K562 (cell line): ENCODE results near the gene CARMIL1. TPM values are rescaled to one million over a fixed set of nuclear protein-coding genes. Genes with fewer than 3 reads are reported as not detected.

Experiments
- CTCF ChIP-seq, 3 experiments: IDR thresholded peaks in 2 of 3; conservative IDR thresholded peaks in 1 of 3; 2 replicates each; pipeline ENCODE4 v1.5.1; 2011 to 2012; ENCODE audit warnings: low read length in 3 of 3, mild to moderate bottlenecking in 3 of 3, control low read depth in 2 of 3, improper control_type of control experiment in 1 of 3, inconsistent platforms in 1 of 3, low read depth in 1 of 3, mixed read lengths in 1 of 3, moderate library complexity in 1 of 3; ENCODE audit not compliant: insufficient read depth in 2 of 3
- ETS1 ChIP-seq: conservative IDR thresholded peaks from 2 replicates; pipeline ENCODE4 v1.6.1; 2011; ENCODE audit warnings: low read depth, mild to moderate bottlenecking, low read length; ENCODE audit not compliant: control insufficient read depth
- NR0B1 ChIP-seq: fragments of 450-650 bp; IDR thresholded peaks from one replicate; pipeline ENCODE4 v1.6.1; 2018; ENCODE audit warnings: mild to moderate bottlenecking, moderate library complexity; ENCODE audit not compliant: partially characterized antibody
- RAD21 ChIP-seq, 2 experiments: fragments of 250-450 bp in 1 of 2; fragments of 450-650 bp in 1 of 2; sonication (Bioruptor Pico) in 1 of 2; formaldehyde crosslinking in 1 of 2; IDR thresholded peaks in 1 of 2; conservative IDR thresholded peaks in 1 of 2; 2 replicates each; pipeline versions ENCODE4 v1.4.0 to v1.8.0; 2020 to 2022; ENCODE audit warnings: mild to moderate bottlenecking in 2 of 2, moderate library complexity in 1 of 2
- REST ChIP-seq, 2 experiments: fragments of 450-650 bp; formaldehyde crosslinking in 1 of 2; IDR thresholded peaks; 2 replicates each; pipeline versions ENCODE4 v1.4.0 to v1.6.1; 2014 to 2020; ENCODE audit warnings: mild to moderate bottlenecking in 2 of 2, borderline replicate concordance in 1 of 2, low read depth in 1 of 2
- SMC3 ChIP-seq: conservative IDR thresholded peaks from 2 replicates; pipeline ENCODE4 v1.6.1; 2011; ENCODE audit warnings: low read depth, low read length, improper control_type of control experiment; ENCODE audit not compliant: insufficient read depth
- SPI1 ChIP-seq: IDR thresholded peaks from 2 replicates; pipeline ENCODE4 v1.6.1; 2011; ENCODE audit warnings: low read depth, low read length, control low read depth, borderline replicate concordance
- TCF7L2 ChIP-seq: fragments of 150-350 bp; IDR thresholded peaks from 2 replicates; pipeline ENCODE4 v1.6.1; 2016; ENCODE audit warnings: low read depth, mild to moderate bottlenecking, low read length, moderate library complexity
- TFAM ChIP-seq: fragments of 250-450 bp; sonication (Bioruptor Pico); conservative IDR thresholded peaks from 2 replicates; pipeline ENCODE4 v1.5.0; 2021; ENCODE audit warnings: mild to moderate bottlenecking, moderate library complexity
- polyA plus RNA-seq, 8 experiments: library from polyadenylated mRNA; depleted of rRNA in 4 of 8; stranded (reverse) in 5 of 8; unstranded in 3 of 8; fragments of >200 nt; fragmentation: Nextera tagmentation in 2 of 8; fragmentation: Illumina TruSeq in 1 of 8; extraction: Ambion mirVana in 2 of 8; extraction: Trizol in 1 of 8; gene quantifications; 2 replicates each; pipeline versions ENCODE4 v1.2.1 to v1.2.3, GENCODE V29; 2011 to 2014; ENCODE audit warnings: inconsistent platforms in 1 of 8, missing spikeins in 1 of 8
- total RNA-seq, 7 experiments: library from RNA; depleted of rRNA in 6 of 7; stranded (reverse); fragments of >200 nt in 6 of 7; fragmentation: Illumina TruSeq in 2 of 7; extraction: Trizol in 2 of 7; gene quantifications; 2 replicates each; pipeline versions ENCODE4 v1.2.1 to v1.2.3, GENCODE V29; 2011 to 2021; ENCODE audit warnings: low replicate concordance in 1 of 7

CARMIL1 gene
- total and polyA plus RNA-seq, 9 of the 15 experiments (the other 6 are each of a cell fraction or from before 2014, with no cell fraction given) = 0.04 to 0.32 (median 0.10) TPM; not detected in 1

- TF ChIP-seq SMC3 (peak; percentile 45; the same call in 1 of the 2 replicates), REST (IDR thresholded peaks at IDR 0.05; ENCODE audit: borderline replicate concordance) (peak; percentile 58; the same call in 1 of the 2 replicates), REST (CRISPR knock-in tag; IDR thresholded peaks at IDR 0.05; ENCODE audit: low read depth) (no peak), TFAM (CRISPR knock-in tag) (no peak), SPI1 (no peak), ETS1 (no peak), CTCF (IDR thresholded peaks at IDR 0.05 in 2 of 3, conservative IDR thresholded peaks at IDR 0.05 in 1 of 3; ENCODE audit: insufficient read depth in 2 of 3, low read depth in 1 of 3, low read length in 3 of 3) (peak in 2 of 3 experiments; percentile 40 to 84; a peak in 4 of 6 replicates), TCF7L2 (no peak), RAD21 (CRISPR knock-in tag; conservative IDR thresholded peaks at IDR 0.05 in 1 of 2, IDR thresholded peaks at IDR 0.05 in 1 of 2) (peak; percentile 87 to 90), NR0B1 (no peak)
- TF ChIP-seq, all 486 proteins: peak for 7
Observed at GRCh38 chr6:25601800-25602673, 322.9 kb downstream of the CARMIL1 start (continued).
